ENCODE results near the gene ACADM.

ACADM gene

DNA sequence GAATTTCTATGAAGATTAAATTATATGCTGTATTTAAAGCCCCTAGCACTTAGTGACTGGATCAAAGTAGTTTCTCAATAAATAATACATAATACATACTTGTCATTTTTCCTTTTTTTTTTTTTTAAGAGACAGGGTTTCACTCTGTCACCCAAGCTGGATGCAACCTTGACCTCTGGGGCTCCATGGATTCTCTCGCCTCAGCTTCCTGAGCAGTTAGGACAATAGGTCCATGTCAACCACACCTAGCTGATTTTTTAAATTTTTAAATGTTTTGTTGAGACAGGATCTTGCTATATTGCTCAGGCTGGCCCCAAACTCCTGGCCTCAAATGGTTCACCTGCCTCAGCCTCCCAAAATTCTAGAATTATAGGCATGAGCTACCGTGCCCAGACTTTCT is 5.9 kb downstream of the ACADM start:
- H2BK12ac ChIP-seq (ENCODE audit: low read length), result no peak overlapping the region
- H2AFZ ChIP-seq (ENCODE audit: low read length), result no peak overlapping the region
- H3K9me3 ChIP-seq (replicated peaks in 1 of 2; ENCODE audit: control insufficient read depth in 2 of 2, insufficient read depth in 1 of 2, low read depth in 1 of 2, low read length in 2 of 2), result no peaks in the 10 kb centered on the region
- H3K14ac ChIP-seq (ENCODE audit: low read length), result no peak overlapping the region
- no peak overlapping the region for H3K18ac ChIP-seq (ENCODE audit: low read length)
- no peak overlapping the region for H3K9ac ChIP-seq (ENCODE audit: low read depth, low read length, poor library complexity)
- H4K8ac ChIP-seq (ENCODE audit: low read depth, low read length), result no peak overlapping the region
- H3K4me3 ChIP-seq (ENCODE audit: low read length in 2 of 2), result no peak overlapping the region
- no peaks in the 10 kb centered on the region for H3K79me1 ChIP-seq (ENCODE audit: low read depth, low read length)
- H2AK5ac ChIP-seq (ENCODE audit: low read depth, low read length), result no peak overlapping the region
- H3K27ac ChIP-seq (replicated peaks; ENCODE audit: low read length), result no peak overlapping the region
- no peak overlapping the region for H3K4ac ChIP-seq (ENCODE audit: low read length)
- H3K4me1 ChIP-seq (ENCODE audit: control insufficient read depth in 2 of 2, insufficient read depth in 1 of 2, low read depth in 1 of 2, low read length in 2 of 2), result peaks cover 0 to 6% of the 10 kb centered on the region in 2 donors
- H3K23ac ChIP-seq (ENCODE audit: low read depth, low read length, poor library complexity), result no peak overlapping the region
- H2BK120ac ChIP-seq (ENCODE audit: low read depth, low read length), result no peak overlapping the region
- H2BK5ac ChIP-seq (ENCODE audit: low read length), result no peak overlapping the region
- no peak overlapping the region for H4K91ac ChIP-seq (ENCODE audit: low read depth, low read length, poor library complexity)
- H3K4me2 ChIP-seq (ENCODE audit: insufficient read depth, low read length, poor library complexity, severe bottlenecking), result no peak overlapping the region
- no peak overlapping the region for H2BK15ac ChIP-seq (ENCODE audit: low read length)
- DNase-seq (ENCODE audit: low spot score), result no peak
- no CpG with 5 or more reads among the region's 2 CpGs for WGBS, 2 donors (ENCODE audit: extremely low coverage in 2 of 2, insufficient read length in 2 of 2, insufficient replicate concordance in 1 of 2)
- H3K27me3 ChIP-seq (ENCODE audit: control insufficient read depth in 3 of 3, insufficient read depth in 3 of 3, low read depth in 1 of 3, low read length in 3 of 3), result no peaks in the 10 kb centered on the region
- peaks cover 1 to 51% of the 10 kb centered on the region in 2 donors for H3K36me3 ChIP-seq (replicated peaks in 1 of 2; ENCODE audit: control insufficient read depth in 2 of 2, insufficient read depth in 2 of 2, low read length in 2 of 2)

DNA sequence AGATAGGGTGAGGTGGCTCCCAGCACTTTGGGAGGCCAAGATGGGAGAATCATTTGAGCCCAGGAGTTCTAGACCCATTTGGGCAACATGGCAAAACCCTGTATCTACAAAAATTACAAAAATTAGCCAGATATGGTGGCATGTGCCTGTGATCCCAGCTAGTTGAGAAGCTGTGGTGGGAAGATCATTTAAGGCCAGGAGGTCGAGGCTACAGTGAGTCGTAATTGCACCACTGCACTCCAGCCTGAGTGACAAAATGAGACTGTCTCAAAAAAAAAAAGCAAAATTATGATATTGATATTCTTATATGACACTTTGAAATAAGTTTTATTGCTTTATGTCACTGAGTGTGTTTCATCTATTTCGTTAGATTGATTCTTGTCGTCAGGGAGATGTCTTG is 7.4 kb downstream of the ACADM start:
- H3K4me3 ChIP-seq (ENCODE audit: low read length in 2 of 2), result no peak overlapping the region
- no peak overlapping the region for H3K4ac ChIP-seq (ENCODE audit: low read length)
- no peaks in the 10 kb centered on the region for H3K9me3 ChIP-seq (replicated peaks in 1 of 2; ENCODE audit: control insufficient read depth in 2 of 2, insufficient read depth in 1 of 2, low read depth in 1 of 2, low read length in 2 of 2)
- no peaks in the 10 kb centered on the region for H3K79me1 ChIP-seq (ENCODE audit: low read depth, low read length)
- no peak for DNase-seq (ENCODE audit: low spot score)
- H2AK5ac ChIP-seq (ENCODE audit: low read depth, low read length), result no peak overlapping the region
- no peak overlapping the region for H3K18ac ChIP-seq (ENCODE audit: low read length)
- no peak overlapping the region for H4K8ac ChIP-seq (ENCODE audit: low read depth, low read length)
- H3K27me3 ChIP-seq (ENCODE audit: control insufficient read depth in 3 of 3, insufficient read depth in 3 of 3, low read depth in 1 of 3, low read length in 3 of 3), result no peaks in the 10 kb centered on the region
- no peak overlapping the region for H2BK15ac ChIP-seq (ENCODE audit: low read length)
- H3K9ac ChIP-seq (ENCODE audit: low read depth, low read length, poor library complexity), result no peak overlapping the region
- H3K4me1 ChIP-seq (ENCODE audit: control insufficient read depth in 2 of 2, insufficient read depth in 1 of 2, low read depth in 1 of 2, low read length in 2 of 2), result no peaks in the 10 kb centered on the region
- H3K27ac ChIP-seq (replicated peaks; ENCODE audit: low read length), result no peak overlapping the region
- H2BK5ac ChIP-seq (ENCODE audit: low read length), result no peak overlapping the region
- no peak overlapping the region for H3K14ac ChIP-seq (ENCODE audit: low read length)
- WGBS, 2 donors (ENCODE audit: extremely low coverage in 2 of 2, insufficient read length in 2 of 2, insufficient replicate concordance in 1 of 2), result no CpG with 5 or more reads among the region's 4 CpGs
- no peak overlapping the region for H2BK12ac ChIP-seq (ENCODE audit: low read length)
- no peak overlapping the region for H2BK120ac ChIP-seq (ENCODE audit: low read depth, low read length)
- no peak overlapping the region for H3K4me2 ChIP-seq (ENCODE audit: insufficient read depth, low read length, poor library complexity, severe bottlenecking)
- H3K23ac ChIP-seq (ENCODE audit: low read depth, low read length, poor library complexity), result no peak overlapping the region
- H3K36me3 ChIP-seq (replicated peaks in 1 of 2; ENCODE audit: control insufficient read depth in 2 of 2, insufficient read depth in 2 of 2, low read length in 2 of 2), result peaks cover 1 to 66% of the 10 kb centered on the region in 2 donors
- no peak overlapping the region for H4K91ac ChIP-seq (ENCODE audit: low read depth, low read length, poor library complexity)
- no peak overlapping the region for H2AFZ ChIP-seq (ENCODE audit: low read length)

DNA sequence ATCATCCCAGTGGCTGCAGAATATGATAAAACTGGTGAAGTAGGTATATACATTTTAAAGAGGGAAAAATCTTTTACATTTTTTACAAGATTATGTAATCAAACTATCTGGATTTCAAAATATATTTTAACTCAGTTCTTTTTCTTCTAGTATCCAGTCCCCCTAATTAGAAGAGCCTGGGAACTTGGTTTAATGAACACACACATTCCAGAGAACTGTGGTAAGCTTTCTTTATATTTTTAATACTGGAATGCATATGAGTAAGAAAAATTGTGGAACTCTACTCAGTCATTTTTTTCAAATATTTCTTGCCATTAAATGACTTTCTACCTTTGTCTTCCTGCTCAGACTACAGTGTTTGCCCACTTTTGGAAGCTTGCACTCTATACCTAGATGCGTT is 8.2 kb downstream of the ACADM start:
- no peak overlapping the region for H2AK5ac ChIP-seq (ENCODE audit: low read depth, low read length)
- DNase-seq (ENCODE audit: low spot score), result no peak
- WGBS, 2 donors (ENCODE audit: extremely low coverage in 2 of 2, insufficient read length in 2 of 2, insufficient replicate concordance in 1 of 2), result no CpG with 5 or more reads among the region's 1 CpG
- H3K9ac ChIP-seq (ENCODE audit: low read depth, low read length, poor library complexity), result no peak overlapping the region
- H3K4ac ChIP-seq (ENCODE audit: low read length), result no peak overlapping the region
- no peaks in the 10 kb centered on the region for H3K4me1 ChIP-seq (ENCODE audit: control insufficient read depth in 2 of 2, insufficient read depth in 1 of 2, low read depth in 1 of 2, low read length in 2 of 2)
- no peak overlapping the region for H2BK12ac ChIP-seq (ENCODE audit: low read length)
- no peak overlapping the region for H4K91ac ChIP-seq (ENCODE audit: low read depth, low read length, poor library complexity)
- H3K9me3 ChIP-seq (replicated peaks in 1 of 2; ENCODE audit: control insufficient read depth in 2 of 2, insufficient read depth in 1 of 2, low read depth in 1 of 2, low read length in 2 of 2), result no peaks in the 10 kb centered on the region
- H3K23ac ChIP-seq (ENCODE audit: low read depth, low read length, poor library complexity), result no peak overlapping the region
- no peak overlapping the region for H3K18ac ChIP-seq (ENCODE audit: low read length)
- no peak overlapping the region for H3K4me3 ChIP-seq (ENCODE audit: low read length in 2 of 2)
- no peak overlapping the region for H2BK15ac ChIP-seq (ENCODE audit: low read length)
- H3K79me1 ChIP-seq (ENCODE audit: low read depth, low read length), result no peaks in the 10 kb centered on the region
- H4K8ac ChIP-seq (ENCODE audit: low read depth, low read length), result no peak overlapping the region
- H3K27ac ChIP-seq (replicated peaks; ENCODE audit: low read length), result no peak overlapping the region
- no peaks in the 10 kb centered on the region for H3K27me3 ChIP-seq (ENCODE audit: control insufficient read depth in 3 of 3, insufficient read depth in 3 of 3, low read depth in 1 of 3, low read length in 3 of 3)
- H2BK5ac ChIP-seq (ENCODE audit: low read length), result no peak overlapping the region
- H3K4me2 ChIP-seq (ENCODE audit: insufficient read depth, low read length, poor library complexity, severe bottlenecking), result no peak overlapping the region
- H3K14ac ChIP-seq (ENCODE audit: low read length), result no peak overlapping the region
- H2BK120ac ChIP-seq (ENCODE audit: low read depth, low read length), result no peak overlapping the region
- peaks cover 1 to 73% of the 10 kb centered on the region in 2 donors for H3K36me3 ChIP-seq (replicated peaks in 1 of 2; ENCODE audit: control insufficient read depth in 2 of 2, insufficient read depth in 2 of 2, low read length in 2 of 2)
- H2AFZ ChIP-seq (ENCODE audit: low read length), result no peak overlapping the region

DNA sequence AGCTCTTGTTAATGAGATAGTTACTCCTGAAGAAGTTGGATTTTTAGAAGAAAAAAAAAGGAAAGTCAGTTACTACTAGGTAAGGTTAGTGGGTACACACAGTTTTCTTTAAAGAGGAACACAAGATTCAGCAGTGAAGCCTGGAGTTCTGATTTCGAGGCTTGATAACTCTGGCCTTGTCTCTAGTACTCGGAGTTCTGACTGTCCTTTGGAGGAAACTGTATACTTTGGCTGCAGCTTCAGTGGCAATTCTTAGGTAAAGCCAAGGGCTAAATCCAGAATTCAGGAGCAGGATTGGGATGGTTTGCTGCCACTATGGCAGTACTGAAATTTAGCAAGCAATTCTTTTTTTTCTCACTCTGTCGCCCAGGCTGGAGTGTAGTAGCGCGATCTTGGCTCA is 9.2 kb downstream of the ACADM start:
- H4K91ac ChIP-seq (ENCODE audit: low read depth, low read length, poor library complexity), result no peak overlapping the region
- no peak overlapping the region for H3K14ac ChIP-seq (ENCODE audit: low read length)
- no peak overlapping the region for H2AK5ac ChIP-seq (ENCODE audit: low read depth, low read length)
- H3K4me3 ChIP-seq (ENCODE audit: low read length in 2 of 2), result no peak overlapping the region
- no peak overlapping the region for H2AFZ ChIP-seq (ENCODE audit: low read length)
- no peak overlapping the region for H3K4me2 ChIP-seq (ENCODE audit: insufficient read depth, low read length, poor library complexity, severe bottlenecking)
- H2BK12ac ChIP-seq (ENCODE audit: low read length), result no peak overlapping the region
- no peak overlapping the region for H3K23ac ChIP-seq (ENCODE audit: low read depth, low read length, poor library complexity)
- no peaks in the 10 kb centered on the region for H3K4me1 ChIP-seq (ENCODE audit: control insufficient read depth in 2 of 2, insufficient read depth in 1 of 2, low read depth in 1 of 2, low read length in 2 of 2)
- no peaks in the 10 kb centered on the region for H3K9me3 ChIP-seq (replicated peaks in 1 of 2; ENCODE audit: control insufficient read depth in 2 of 2, insufficient read depth in 1 of 2, low read depth in 1 of 2, low read length in 2 of 2)
- H2BK5ac ChIP-seq (ENCODE audit: low read length), result no peak overlapping the region
- H3K36me3 ChIP-seq (replicated peaks in 1 of 2; ENCODE audit: control insufficient read depth in 2 of 2, insufficient read depth in 2 of 2, low read length in 2 of 2), result peaks cover 1 to 72% of the 10 kb centered on the region in 2 donors
- H3K9ac ChIP-seq (ENCODE audit: low read depth, low read length, poor library complexity), result no peak overlapping the region
- H3K27me3 ChIP-seq (ENCODE audit: control insufficient read depth in 3 of 3, insufficient read depth in 3 of 3, low read depth in 1 of 3, low read length in 3 of 3), result no peaks in the 10 kb centered on the region
- H3K4ac ChIP-seq (ENCODE audit: low read length), result no peak overlapping the region
- H4K8ac ChIP-seq (ENCODE audit: low read depth, low read length), result no peak overlapping the region
- no peak overlapping the region for H3K18ac ChIP-seq (ENCODE audit: low read length)
- no peak overlapping the region for H3K27ac ChIP-seq (replicated peaks; ENCODE audit: low read length)
- no peak overlapping the region for H2BK120ac ChIP-seq (ENCODE audit: low read depth, low read length)
- DNase-seq (ENCODE audit: low spot score), result no peak
- no peak overlapping the region for H2BK15ac ChIP-seq (ENCODE audit: low read length)
- H3K79me1 ChIP-seq (ENCODE audit: low read depth, low read length), result no peaks in the 10 kb centered on the region
- no CpG with 5 or more reads among the region's 5 CpGs for WGBS, 2 donors (ENCODE audit: extremely low coverage in 2 of 2, insufficient read length in 2 of 2, insufficient replicate concordance in 1 of 2)
